H1 (cell line): Measurements from ENCODE around the gene VSTM4. TPM values are rescaled to one million over a fixed set of nuclear protein-coding genes. Genes with fewer than 3 reads are reported as not detected.

Experiments
- CTCF ChIA-PET: fragments of 300-600 bp; sonication (Branson Sonifier 250); formaldehyde crosslinking; loops from one replicate; lab custom pipeline; 2021; ENCODE audit not compliant: partially characterized antibody; lab: Charles Lee
- POLR2A ChIA-PET: fragments of 300-600 bp; sonication (Branson Sonifier 250); formaldehyde crosslinking; loops from one replicate; lab custom pipeline; 2021; ENCODE audit warnings: inconsistent platforms; ENCODE audit not compliant: partially characterized antibody; lab: Charles Lee
- DNase-seq, 2 experiments: peaks; one replicate each; pipeline versions ENCODE4 v3.0.0 to v3.0.0-alpha.2; 2010 to 2022; ENCODE audit warnings: low spot score in 2 of 2, low read depth in 1 of 2, mixed read lengths in 1 of 2
- FAIRE-seq: peaks from 2 replicates; lab custom pipeline; 2011; peaks lifted over from hg19 to GRCh38; lab: Jason Lieb, UNC
- H2AFZ ChIP-seq: 2 replicates; pipeline ENCODE4 v1.8.1; 2012; ENCODE audit warnings: low read length, inconsistent platforms
- H2AK5ac ChIP-seq: 2 replicates; pipeline ENCODE4 v1.6.1; 2013; ENCODE audit warnings: low read depth, low read length
- H2BK120ac ChIP-seq: replicated peaks from 2 replicates; pipeline ENCODE3; 2013; ENCODE audit warnings: low read depth, low read length, inconsistent platforms
- H2BK12ac ChIP-seq: 2 replicates; pipeline ENCODE4 v1.6.1; 2013; ENCODE audit warnings: low read depth, low read length
- H2BK15ac ChIP-seq: 2 replicates; pipeline ENCODE4 v1.6.1; 2013; ENCODE audit warnings: low read length
- H2BK20ac ChIP-seq: 2 replicates; pipeline ENCODE4 v1.6.1; 2013; ENCODE audit warnings: low read length
- H2BK5ac ChIP-seq: 2 replicates; pipeline ENCODE4 v1.6.1; 2013; ENCODE audit warnings: low read depth, low read length
- H3K14ac ChIP-seq: 2 replicates; pipeline ENCODE4 v1.6.1; 2013; ENCODE audit warnings: inconsistent platforms; ENCODE audit not compliant: insufficient read length
- H3K18ac ChIP-seq: 2 replicates; pipeline ENCODE4 v1.6.1; 2013; ENCODE audit warnings: low read length; ENCODE audit errors: extremely low read depth
- H3K23ac ChIP-seq: 2 replicates; pipeline ENCODE4 v1.6.1; 2013; ENCODE audit warnings: inconsistent platforms; ENCODE audit not compliant: insufficient read length
- H3K23me2 ChIP-seq: 2 replicates; pipeline ENCODE4 v1.6.1; 2013; ENCODE audit warnings: low read depth, low read length
- H3K27ac ChIP-seq: 2 replicates; pipeline ENCODE4 v1.6.1; 2011; ENCODE audit warnings: low read depth, low read length, inconsistent platforms
- H3K27me3 ChIP-seq, 4 experiments: replicated peaks in 1 of 4; 1 replicate in 1 of 4; 2 replicates in 3 of 4; pipeline versions ENCODE4 v1.6.1 to v1.8.1; 2011 to 2013; ENCODE audit warnings: low read length in 3 of 4, mild to moderate bottlenecking in 3 of 4, inconsistent platforms in 2 of 4, mixed read lengths in 2 of 4, moderate library complexity in 1 of 4; ENCODE audit not compliant: control insufficient read depth in 3 of 4, insufficient read depth in 3 of 4; ENCODE audit errors: extremely low read depth in 1 of 4
- H3K36me3 ChIP-seq, 4 experiments: 2 replicates each; pipeline versions ENCODE4 v1.6.1 to v1.8.1; 2011 to 2013; ENCODE audit warnings: mild to moderate bottlenecking in 4 of 4, low read length in 3 of 4, moderate library complexity in 2 of 4, control low read depth in 1 of 4, inconsistent platforms in 1 of 4; ENCODE audit not compliant: insufficient read depth in 4 of 4, control insufficient read depth in 2 of 4
- H3K4ac ChIP-seq: replicated peaks from 2 replicates; pipeline ENCODE3; 2013; ENCODE audit warnings: low read length, low read depth, mixed read lengths, inconsistent platforms; ENCODE audit not compliant: insufficient read length
- H3K4me1 ChIP-seq, 4 experiments: replicated peaks in 1 of 4; 1 replicate in 1 of 4; 2 replicates in 3 of 4; pipeline versions ENCODE4 v1.6.1 to v1.8.1; 2011 to 2013; ENCODE audit warnings: low read length in 3 of 4, inconsistent platforms in 2 of 4, mixed read lengths in 1 of 4; ENCODE audit not compliant: insufficient read depth in 4 of 4, control insufficient read depth in 3 of 4
- H3K4me2 ChIP-seq, 2 experiments: 2 replicates each; pipeline versions ENCODE4 v1.6.1 to v1.8.1; 2011 to 2013; ENCODE audit warnings: low read depth in 2 of 2, low read length in 2 of 2, control low read depth in 1 of 2, inconsistent platforms in 1 of 2, mild to moderate bottlenecking in 1 of 2; ENCODE audit not compliant: insufficient read depth in 1 of 2
- H3K4me3 ChIP-seq, 4 experiments: fragments of 200-600, 300-600 bp in 1 of 4; sonication (generic), shearing (Covaris generic), sonication (Bioruptor Twin) in 1 of 4; 2 replicates each; pipeline versions ENCODE4 v1.5.1 to v1.8.1; 2011 to 2016; ENCODE audit warnings: low read length in 4 of 4, low read depth in 3 of 4, control low read depth in 2 of 4, inconsistent platforms in 2 of 4, mild to moderate bottlenecking in 2 of 4, mixed read lengths in 1 of 4, moderate library complexity in 1 of 4; ENCODE audit not compliant: insufficient read depth in 2 of 4; ENCODE audit errors: extremely low read depth in 1 of 4
- H3K56ac ChIP-seq: replicated peaks from 2 replicates; pipeline ENCODE3; 2013; ENCODE audit warnings: low read depth, mild to moderate bottlenecking, mixed read lengths, low read length, inconsistent platforms; ENCODE audit not compliant: insufficient read length
- H3K79me1 ChIP-seq: 2 replicates; pipeline ENCODE4 v1.6.1; 2013; ENCODE audit warnings: low read depth, low read length, control low read depth
- H3K79me2 ChIP-seq, 2 experiments: 2 replicates each; pipeline versions ENCODE4 v1.6.1 to v1.8.1; 2012 to 2013; ENCODE audit warnings: low read length in 2 of 2, mild to moderate bottlenecking in 2 of 2, inconsistent platforms in 1 of 2; ENCODE audit not compliant: insufficient read depth in 2 of 2, control insufficient read depth in 1 of 2
- H3K9ac ChIP-seq, 4 experiments: replicated peaks in 1 of 4; 1 replicate in 1 of 4; 2 replicates in 3 of 4; pipeline versions ENCODE4 v1.6.1 to v1.8.1; 2011 to 2013; ENCODE audit warnings: low read depth in 3 of 4, low read length in 3 of 4, control low read depth in 2 of 4, mild to moderate bottlenecking in 2 of 4, moderate library complexity in 2 of 4, inconsistent platforms in 1 of 4; ENCODE audit errors: extremely low read depth in 1 of 4
- H3K9me3 ChIP-seq, 2 experiments: 2 replicates each; pipeline versions ENCODE4 v1.6.1 to v1.8.1; 2012 to 2013; ENCODE audit warnings: mild to moderate bottlenecking in 2 of 2, moderate library complexity in 2 of 2, control low read depth in 1 of 2, inconsistent platforms in 1 of 2, low read depth in 1 of 2, low read length in 1 of 2, mixed read lengths in 1 of 2; ENCODE audit not compliant: insufficient read depth in 2 of 2
- H4K20me1 ChIP-seq, 2 experiments: replicated peaks in 1 of 2; 2 replicates each; pipeline versions ENCODE3 to v1.8.1; 2011 to 2013; ENCODE audit warnings: inconsistent platforms in 2 of 2, low read length in 2 of 2, mild to moderate bottlenecking in 1 of 2; ENCODE audit not compliant: insufficient read depth in 2 of 2, control insufficient read depth in 1 of 2
- H4K5ac ChIP-seq: 2 replicates; pipeline ENCODE4 v1.6.1; 2013; ENCODE audit warnings: low read length, low read depth, mixed read lengths, inconsistent platforms; ENCODE audit not compliant: insufficient read length
- H4K8ac ChIP-seq: 2 replicates; pipeline ENCODE4 v1.8.0; 2013; ENCODE audit warnings: mild to moderate bottlenecking, moderate library complexity, low read length, inconsistent platforms; ENCODE audit not compliant: insufficient read depth; ENCODE audit errors: extremely low read depth
- H4K91ac ChIP-seq: replicated peaks from 2 replicates; pipeline ENCODE3; 2013; ENCODE audit warnings: low read length, mixed read lengths, inconsistent platforms; ENCODE audit not compliant: insufficient read length
- GTF2F1 ChIP-seq: IDR thresholded peaks from 2 replicates; pipeline ENCODE4 v1.6.1; 2012; ENCODE audit warnings: low read depth, low read length, improper control_type of control experiment, borderline replicate concordance
- WGBS, 2 experiments: shearing (Covaris generic) in 1 of 2; methylation state at CpG; one replicate each; pipeline versions ENCODE4 v1.1.6 to v1.1.7; 2013 to 2015; ENCODE audit warnings: low lambda C conversion rate in 2 of 2, mixed read lengths in 2 of 2, inconsistent platforms in 1 of 2, low coverage in 1 of 2, missing lambda C conversion rate in 1 of 2; ENCODE audit not compliant: insufficient replicate concordance in 2 of 2, insufficient coverage in 1 of 2, insufficient read length in 1 of 2; ENCODE audit errors: extremely low coverage in 1 of 2, missing lambda C conversion rate in 1 of 2; 5-methylcytosine and 5-hydroxymethylcytosine counted together
- polyA plus RNA-seq, 7 experiments: library from polyadenylated mRNA; depleted of rRNA in 3 of 7; stranded (reverse) in 5 of 7; unstranded in 2 of 7; fragments of >200 nt in 5 of 7; fragments of 200-250 nt in 2 of 7; gene quantifications; 1 replicate in 5 of 7; 2 replicates in 1 of 7; 4 replicates in 1 of 7; pipeline versions ENCODE4 v1.2.1 to v1.2.3, GENCODE V29; 2011 to 2013; ENCODE audit warnings: missing spikeins in 2 of 7, mixed read lengths in 2 of 7
- total RNA-seq: library from RNA; stranded (reverse); fragmentation: NEBNext Ultra II Directional; extraction: Animal tissue kit (Norgen Biotek cat#: 25700); gene quantifications from 2 replicates; pipeline ENCODE4 v1.2.1, GENCODE V29; 2021

Gene VSTM4
- total and polyA plus RNA-seq, 2 of the 8 experiments (the other 6 are each of a cell fraction or from before 2014, with no cell fraction given) = 0.48 to 0.73 TPM

DNA sequence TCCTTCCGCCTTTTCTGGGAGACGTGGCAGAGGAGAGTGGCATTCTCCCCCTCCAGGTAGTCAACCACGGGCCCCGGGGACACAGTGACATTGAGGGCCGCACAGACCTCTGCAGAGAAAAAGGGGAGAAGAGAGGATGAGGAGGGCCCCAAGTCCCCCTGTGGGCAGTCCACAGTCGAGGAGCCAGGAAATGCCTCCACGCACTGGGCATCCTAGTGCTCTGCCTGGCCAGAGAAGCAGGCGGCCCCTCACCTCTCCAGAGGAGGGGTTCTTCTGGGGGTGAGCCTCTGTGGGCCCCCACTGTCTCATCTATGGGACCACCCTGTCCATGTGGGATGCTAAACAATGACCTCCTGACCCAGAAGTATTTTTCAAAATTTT lies 7.4 kb downstream of the VSTM4 start:
- Histone ChIP-seq H2AK5ac (no peak overlapping the region), H3K27ac (no peak overlapping the region), H4K20me1 (no peaks in the 10 kb centered on the region), H3K23ac (no peak overlapping the region), H3K79me1 (no peaks in the 10 kb centered on the region), H3K36me3 (no peaks in the 10 kb centered on the region), H2BK5ac (no peak overlapping the region), H3K14ac (no peak overlapping the region), H3K79me2 (no peaks in the 10 kb centered on the region), H3K23me2 (no peaks in the 10 kb centered on the region; the same call in 1 of the 2 replicates), H4K5ac (no peak overlapping the region), H3K56ac (no peak overlapping the region), H2BK12ac (no peak overlapping the region), H2BK15ac (no peak overlapping the region), H3K18ac (no peak overlapping the region), H3K4ac (no peak overlapping the region), H3K4me2 (no peak overlapping the region), H3K9ac (no peak overlapping the region), H3K4me3 (no peak overlapping the region), H3K4me1 (no peaks in the 10 kb centered on the region), H2BK20ac (no peak overlapping the region), H2BK120ac (no peak overlapping the region), H4K8ac (no peak overlapping the region), H3K9me3 (no peaks in the 10 kb centered on the region), H3K27me3 (no peaks in the 10 kb centered on the region; a peak in 1 of 7 replicates), H2AFZ (no peak overlapping the region), H4K91ac (no peak overlapping the region)
- WGBS, 2 experiments = 88% methylated on average over 8 of the region's 8 CpGs; no CpG with 5 or more reads in 1 of the 2 experiments
- FAIRE-seq (no peak), DNase-seq (no peak)
- ChIA-PET POLR2A (no interaction called here), CTCF (interaction anchor here (1.2 kb wide), 1 partner anchor 10 kb away, joined by 3 read pairs; no protein-coding TSS in a partner anchor)
- no peak for TF ChIP-seq GTF2F1
